Stimulated activated CD4-positive, alpha-beta T cell treated with anti-CD3 and anti-CD28 coated beads, Interleukin-1b, Interleukin-23, amount 100 ng/mL, for 24 hours (primary cell): ENCODE measurements around the gene IGFL1.
"Not testable (repeated sequence)": the region's sequence is repeated elsewhere in the genome, so short reads cannot be mapped to it uniquely, and the experiment has no call there.

ENCODE experiments used
- DNase-seq, 4 experiments: peaks; one replicate each; pipeline ENCODE4 v3.0.0-alpha.2; 2020; ENCODE audit warnings: low read depth in 4 of 4, low spot score in 1 of 4

IGFL1 gene

DNA sequence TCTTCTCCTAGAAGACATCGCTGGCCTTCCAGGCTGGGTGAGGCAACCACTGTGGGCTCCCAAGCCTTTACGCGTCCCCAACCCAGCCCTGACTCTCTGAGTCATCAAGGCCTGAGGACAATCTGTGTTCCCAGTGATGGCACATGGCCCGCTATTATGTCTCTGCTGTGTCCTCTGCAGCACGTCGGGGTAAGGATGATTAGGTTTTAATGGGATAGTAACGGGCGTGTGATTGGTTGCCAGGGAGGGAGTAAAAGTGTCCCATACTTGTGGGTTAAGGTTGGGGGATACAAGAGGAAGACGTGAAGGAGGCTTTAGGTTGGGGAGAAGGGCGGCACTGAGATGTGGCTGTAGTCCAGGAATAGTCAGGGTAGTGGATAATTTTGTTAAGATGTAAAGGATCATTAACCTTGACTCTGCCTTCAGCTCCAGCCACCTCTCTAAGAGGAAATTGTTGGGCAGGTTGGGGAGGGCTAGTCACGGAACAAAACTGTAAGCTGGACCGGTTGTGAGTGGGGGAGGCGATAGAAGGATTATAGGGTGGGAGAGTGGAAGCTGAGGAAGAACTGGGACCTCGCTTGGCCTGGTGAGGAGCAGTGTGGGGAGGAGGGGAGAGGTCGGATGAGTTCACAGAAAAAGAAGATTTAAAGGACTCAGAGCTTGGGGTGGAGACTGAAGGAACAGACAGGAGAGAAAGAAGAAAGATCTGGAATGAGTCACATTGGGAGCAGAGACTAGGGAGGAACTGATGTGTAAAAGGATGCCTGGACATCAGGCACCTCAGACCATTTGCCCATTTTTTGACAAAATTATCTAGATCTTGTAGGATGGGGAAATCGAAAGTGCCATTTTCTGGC lies 27.9 kb upstream of the IGFL1 start:
- DNase-seq: no peak

DNA sequence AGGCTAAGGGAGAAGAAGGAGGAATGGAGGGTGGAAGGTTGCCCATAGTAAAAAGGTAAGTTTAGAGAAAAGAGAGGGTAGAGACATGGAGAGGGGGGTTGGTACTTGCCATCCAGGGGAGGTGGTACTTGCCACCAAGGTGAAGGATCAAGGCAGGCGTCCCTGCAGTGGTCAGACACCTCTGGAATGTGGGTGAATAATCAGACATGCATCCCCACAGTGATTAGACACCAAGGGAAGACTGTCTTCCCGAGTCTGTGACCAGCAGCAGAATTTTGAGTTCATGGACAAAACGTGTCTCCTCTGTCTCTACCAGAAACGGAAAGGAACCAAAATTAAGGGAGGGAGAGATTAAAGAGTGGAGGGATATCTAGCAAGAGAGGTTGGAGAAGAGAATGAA lies 27.1 kb upstream of the IGFL1 start:
- DNase-seq: no peak

GRCh38 chr19:46202872-46203860 lies 26.4 kb upstream of the IGFL1 start:
- no peak for DNase-seq

DNA sequence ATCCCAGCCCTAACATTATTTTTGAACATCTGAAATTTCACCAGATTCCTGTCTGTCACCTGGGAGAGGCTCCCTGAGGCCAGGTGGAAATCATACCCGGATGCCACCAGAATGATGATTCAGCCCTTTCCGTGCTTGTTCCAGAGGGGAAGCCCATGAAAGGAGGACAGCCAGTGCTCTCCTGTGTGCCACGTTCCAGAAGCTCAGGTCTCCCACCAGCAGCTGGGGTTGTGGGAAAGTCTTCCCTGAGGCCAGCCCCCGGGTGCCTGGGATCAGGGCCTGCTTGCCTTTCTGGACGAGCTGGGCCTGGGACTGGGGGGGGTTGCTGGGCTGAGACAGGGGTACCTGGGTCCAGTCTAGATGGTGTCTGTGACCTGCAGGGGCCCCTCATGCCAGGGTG lies 25.5 kb upstream of the IGFL1 start:
- DNase-seq: no peak

- DNase-seq: no peak
Measured at GRCh38 chr19:46205183-46205984, 24.2 kb upstream of the IGFL1 start.

GRCh38 chr19:46206176-46206575 lies 23.4 kb upstream of the IGFL1 start:
- no peak for DNase-seq

DNA sequence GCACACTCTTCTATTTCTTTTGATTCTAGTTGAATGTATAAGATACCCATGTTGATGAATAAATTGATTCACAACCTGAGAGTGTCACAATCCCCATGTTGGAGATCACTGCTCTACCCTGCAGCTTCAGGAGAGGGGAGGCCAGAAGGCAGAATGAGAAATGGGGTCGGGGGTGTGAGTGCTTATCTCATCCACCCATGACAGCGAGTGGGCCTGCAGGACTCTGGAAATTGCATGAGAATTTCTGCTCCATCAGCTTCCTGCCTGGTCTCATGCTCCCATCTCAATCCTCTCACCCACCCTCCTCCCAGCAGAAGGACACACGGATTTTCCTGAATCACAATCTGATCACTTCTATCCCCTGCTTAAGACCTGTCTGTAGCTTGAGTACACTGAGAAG lies 22.9 kb upstream of the IGFL1 start:
- DNase-seq: no peak

DNA sequence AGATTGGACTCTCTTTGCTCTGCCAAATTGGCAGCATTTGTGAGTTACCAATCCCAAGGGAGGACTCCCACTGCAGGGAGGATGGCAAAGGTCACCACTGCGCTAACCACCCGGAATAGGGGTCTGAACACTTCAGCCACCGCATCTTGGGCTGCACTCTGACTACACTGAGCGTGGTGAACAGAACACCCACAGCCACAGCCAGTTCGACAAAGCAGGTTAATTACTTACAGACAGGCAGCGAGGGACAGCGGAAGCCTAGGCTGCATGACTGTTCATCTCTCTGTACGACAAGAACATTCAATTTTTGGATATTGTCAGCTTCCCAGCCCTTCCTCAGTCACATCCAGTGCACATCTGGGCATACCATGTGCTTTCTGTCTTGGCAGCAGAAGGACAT lies 21.7 kb upstream of the IGFL1 start:
- DNase-seq: not testable (repeated sequence)

GRCh38 chr19:46209051-46209450 lies 20.5 kb upstream of the IGFL1 start:
- no peak for DNase-seq

- no peak for DNase-seq
Measured at GRCh38 chr19:46209472-46209871, 20.1 kb upstream of the IGFL1 start.

GRCh38 chr19:46210669-46211068 lies 18.9 kb upstream of the IGFL1 start:
- DNase-seq: no peak

DNA sequence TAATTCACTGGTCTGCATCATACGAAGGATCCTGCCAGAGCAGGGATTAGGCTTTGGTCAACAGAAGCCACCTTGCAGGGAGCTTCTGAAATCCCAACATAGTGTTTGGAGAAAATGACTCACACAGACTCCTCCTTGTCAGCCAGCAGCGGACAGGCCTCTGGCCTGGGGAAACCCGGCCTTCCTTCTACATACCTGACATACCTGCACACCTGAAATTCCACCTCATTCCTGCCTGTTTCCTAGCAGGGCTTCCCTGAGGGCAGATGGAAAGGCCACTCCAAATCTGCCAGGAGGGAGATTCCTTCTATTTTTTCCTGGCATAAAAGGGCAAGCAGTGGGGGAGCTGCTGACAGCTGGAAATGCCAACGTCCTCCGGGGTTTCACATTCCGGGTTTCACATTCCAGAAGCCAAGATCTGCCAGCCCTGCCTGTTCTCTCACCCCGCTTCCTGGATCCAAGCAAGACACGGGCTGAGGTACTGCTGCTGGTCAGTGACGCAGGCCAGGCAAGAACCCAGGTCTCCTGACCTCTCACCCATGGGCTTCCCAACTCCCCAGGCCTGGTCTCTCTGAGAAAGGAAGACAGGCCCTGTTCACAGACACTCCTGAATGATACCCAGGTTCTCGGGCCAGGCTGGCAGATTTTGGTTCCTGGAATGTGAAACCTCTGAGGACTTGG lies 18.2 kb upstream of the IGFL1 start:
- no peak for DNase-seq

DNA sequence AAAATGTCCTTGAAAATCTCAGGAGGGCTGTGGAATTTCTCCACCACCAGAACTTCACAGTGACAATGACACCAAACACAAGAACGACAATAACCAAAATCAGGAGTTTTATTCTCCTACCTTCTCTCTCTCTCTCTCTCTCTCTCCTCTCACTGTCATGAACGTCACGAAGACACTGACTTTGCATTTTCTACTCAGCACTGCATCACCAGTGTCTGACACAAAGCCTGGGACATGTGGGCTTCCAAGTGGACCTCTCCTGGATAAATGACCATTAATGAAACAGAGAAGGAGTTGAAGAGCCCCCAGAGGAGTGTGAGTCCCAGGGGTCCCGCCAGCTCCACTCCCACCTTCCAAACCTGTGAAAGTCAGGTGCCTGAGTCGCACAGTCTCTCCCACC lies 16.9 kb upstream of the IGFL1 start:
- not testable (repeated sequence) for DNase-seq

GRCh38 chr19:46213156-46213555 lies 16.4 kb upstream of the IGFL1 start:
- DNase-seq: no peak

GRCh38 chr19:46213806-46214205 lies 15.7 kb upstream of the IGFL1 start:
- DNase-seq: no peak

- no peak for DNase-seq
Measured at GRCh38 chr19:46216612-46217011, 12.9 kb upstream of the IGFL1 start.

- no peak for DNase-seq
Measured at GRCh38 chr19:46217476-46217875, 12.1 kb upstream of the IGFL1 start.

DNA sequence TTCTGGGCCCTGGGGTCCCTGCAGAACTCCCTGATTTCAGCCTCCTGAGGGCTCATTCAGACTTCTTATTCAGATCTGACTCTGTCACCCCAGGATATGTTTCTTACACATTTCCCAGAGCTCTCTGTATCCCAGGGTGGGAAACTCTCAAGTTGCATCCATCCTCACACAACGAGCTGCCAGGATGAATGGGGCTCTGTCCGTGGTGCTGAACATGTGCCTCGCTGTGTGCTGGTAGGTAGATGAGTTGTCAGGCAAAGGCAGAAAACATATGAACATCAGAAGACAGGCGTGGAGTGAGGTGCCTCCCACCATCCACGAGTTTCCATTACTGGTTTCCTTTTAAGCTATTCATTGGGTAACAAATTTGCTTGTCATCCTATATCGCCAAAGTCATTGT lies 11.4 kb upstream of the IGFL1 start:
- peak in 1 of 4 experiments; percentile 20 for DNase-seq

DNA sequence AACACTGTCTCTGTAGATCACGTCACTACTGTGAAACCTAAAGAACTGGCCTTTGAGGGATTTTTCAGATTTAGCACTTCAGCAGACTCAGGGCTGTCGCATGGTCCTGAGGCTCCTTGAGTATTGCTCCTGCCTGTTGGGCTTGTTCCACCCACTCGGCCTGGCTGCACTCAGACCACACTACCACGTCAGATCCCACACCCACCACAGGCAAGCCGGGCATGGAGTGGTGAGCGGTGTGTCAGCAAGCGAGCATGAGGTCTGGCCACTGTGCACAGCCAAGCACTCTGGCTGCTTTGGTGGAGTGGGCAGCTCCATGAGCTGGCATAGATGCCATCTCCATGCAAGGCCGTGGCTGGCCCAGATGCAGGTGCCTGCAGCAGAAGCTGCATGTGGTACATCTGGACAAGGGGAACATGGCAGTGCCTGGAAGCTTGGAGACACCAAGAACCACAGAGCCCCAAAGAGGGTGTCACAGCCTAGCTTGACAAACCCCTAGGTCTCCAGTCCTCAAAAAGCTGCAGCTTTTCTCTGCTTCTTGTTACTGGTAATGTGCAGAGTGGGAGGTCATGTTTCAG lies 9.4 kb upstream of the IGFL1 start:
- DNase-seq: no peak

- DNase-seq: no peak
Measured at GRCh38 chr19:46221152-46221551, 8.4 kb upstream of the IGFL1 start.
